HCT116 (cell line): ENCODE measurements around the gene FNBP1. TPM values are rescaled to one million over a fixed set of nuclear protein-coding genes. Genes with fewer than 3 reads are reported as not detected.

Source experiments
- ATAC-seq: fragments of 200-7000 bp; cut with Tn5 transposase; 2 replicates; pipeline ENCODE4 v1.9.1; 2020; ENCODE audit warnings: mild to moderate bottlenecking, moderate library complexity
- BruUV-seq: library from RNA; stranded (reverse); fragments of 400-500 nt; replicated peaks from 2 replicates; lab custom pipeline; 2021; lab: Mats Ljungman, UMichigan
- CTCF ChIA-PET: fragments of 300-600 bp; sonication (Branson Sonifier 250); formaldehyde crosslinking; loops from one replicate; lab custom pipeline; 2021; ENCODE audit warnings: antibody characterized with exemption; lab: Charles Lee
- POLR2A ChIA-PET: fragments of 300-600, 350-600 bp; sonication (Branson Sonifier 250); formaldehyde crosslinking; loops from one replicate; lab custom pipeline; 2021; ENCODE audit warnings: antibody characterized with exemption; lab: Charles Lee
- RAD21 ChIA-PET, 2 experiments: fragments of 300-600 bp; sonication (Branson Sonifier 250); formaldehyde crosslinking; loops; one replicate each; lab custom pipeline; 2023; ENCODE audit warnings: low total read pairs in 2 of 2; ENCODE audit not compliant: uncharacterized antibody in 2 of 2, unreplicated experiment in 2 of 2, low non-redundant PET in 1 of 2; lab: Charles Lee
- DNase-seq: peaks from one replicate; pipeline ENCODE4 v3.0.0-alpha.2; 2010; ENCODE audit warnings: low read depth, low spot score
- H2AFZ ChIP-seq: fragments of 200-600 bp; shearing (Covaris generic), sonication (generic); 2 replicates; pipeline ENCODE4 v1.6.1; 2017; ENCODE audit warnings: low read depth, mixed run types, mixed read lengths, antibody characterized with exemption, low read length; ENCODE audit not compliant: poor library complexity, severe bottlenecking
- H3K27ac ChIP-seq: 2 replicates; pipeline ENCODE4 v1.5.1; 2012; ENCODE audit warnings: low read depth, low read length
- H3K27me3 ChIP-seq: fragments of 200-600 bp; sonication (generic); 2 replicates; pipeline ENCODE4 v1.6.1; 2016; ENCODE audit warnings: mixed run types, low read length, mixed read lengths; ENCODE audit not compliant: insufficient read depth
- H3K36me3 ChIP-seq, 2 experiments: fragments of 200-500 bp in 1 of 2; fragments of 200-600 bp in 1 of 2; sonication (Bioruptor generic) in 1 of 2; sonication (generic) in 1 of 2; 2 replicates each; pipeline versions ENCODE4 v1.5.1 to v1.6.1; 2014 to 2016; ENCODE audit warnings: low read length in 2 of 2, inconsistent platforms in 1 of 2, mixed read lengths in 1 of 2, mixed run types in 1 of 2; ENCODE audit not compliant: insufficient read depth in 2 of 2, control insufficient read depth in 1 of 2
- H3K4me1 ChIP-seq, 2 experiments: fragments of 200-600 bp in 1 of 2; sonication (generic) in 1 of 2; 2 replicates each; pipeline versions ENCODE4 v1.5.1 to v1.6.1; 2012 to 2017; ENCODE audit warnings: low read length in 2 of 2, inconsistent platforms in 1 of 2, mild to moderate bottlenecking in 1 of 2, mixed read lengths in 1 of 2, mixed run types in 1 of 2, moderate library complexity in 1 of 2; ENCODE audit not compliant: insufficient read depth in 2 of 2, control insufficient read depth in 1 of 2
- H3K4me2 ChIP-seq: fragments of 200-600 bp; sonication (generic); 2 replicates; pipeline ENCODE4 v1.6.1; 2017; ENCODE audit warnings: mixed run types, low read length, mixed read lengths
- H3K4me3 ChIP-seq, 2 experiments: fragments of 200-600 bp in 1 of 2; sonication (generic) in 1 of 2; replicated peaks in 1 of 2; 2 replicates each; pipeline ENCODE4 v1.5.1; 2011 to 2016; ENCODE audit warnings: low read length in 2 of 2, control low read depth in 1 of 2, low read depth in 1 of 2, mild to moderate bottlenecking in 1 of 2, mixed read lengths in 1 of 2, mixed run types in 1 of 2
- H3K79me2 ChIP-seq: fragments of 200-600 bp; sonication (generic); 2 replicates; pipeline ENCODE4 v1.6.1; 2017; ENCODE audit warnings: mild to moderate bottlenecking, mixed run types, low read length, moderate library complexity, mixed read lengths; ENCODE audit not compliant: insufficient read depth
- H3K9ac ChIP-seq: fragments of 200-600 bp; sonication (generic); 2 replicates; pipeline ENCODE4 v1.6.1; 2016; ENCODE audit warnings: low read length, mixed read lengths
- H3K9me2 ChIP-seq: fragments of 200-600 bp; sonication (generic), shearing (Covaris generic); 2 replicates; pipeline ENCODE4 v1.6.1; 2017; ENCODE audit warnings: mixed run types, mild to moderate bottlenecking, moderate library complexity; ENCODE audit not compliant: insufficient read depth
- H3K9me3 ChIP-seq, 2 experiments: fragments of 200-500 bp in 1 of 2; fragments of 200-600 bp in 1 of 2; sonication (Bioruptor generic) in 1 of 2; sonication (generic) in 1 of 2; 2 replicates each; pipeline ENCODE4 v1.6.1; 2014 to 2017; ENCODE audit warnings: low read length in 2 of 2, mixed read lengths in 2 of 2, inconsistent platforms in 1 of 2, low read depth in 1 of 2, mild to moderate bottlenecking in 1 of 2, mixed run types in 1 of 2, moderate library complexity in 1 of 2; ENCODE audit not compliant: control insufficient read depth in 1 of 2, insufficient read depth in 1 of 2
- H4K20me1 ChIP-seq: fragments of 200-600 bp; sonication (generic), shearing (Covaris generic); 2 replicates; pipeline ENCODE4 v1.6.1; 2017; ENCODE audit warnings: mixed run types, mild to moderate bottlenecking, moderate library complexity; ENCODE audit not compliant: insufficient read depth
- CBX3 ChIP-seq: IDR thresholded peaks from 2 replicates; pipeline ENCODE4 v1.6.1; 2012; ENCODE audit warnings: low read depth
- CEBPB ChIP-seq: IDR thresholded peaks from 2 replicates; pipeline ENCODE4 v1.6.1; 2012; ENCODE audit warnings: low read depth
- EGR1 ChIP-seq: IDR thresholded peaks from 2 replicates; pipeline ENCODE4 v1.6.1; 2012; ENCODE audit warnings: low read depth
- ELF1 ChIP-seq: IDR thresholded peaks from 2 replicates; pipeline ENCODE4 v1.6.1; 2012; ENCODE audit warnings: low read depth, borderline replicate concordance
- EZH2 ChIP-seq: fragments of 200-600 bp; sonication (generic); IDR thresholded peaks from 2 replicates; pipeline ENCODE4 v1.6.1; 2017; ENCODE audit warnings: antibody characterized with exemption, mixed run types
- EZH2phosphoT487 ChIP-seq: fragments of 200-600 bp; IDR thresholded peaks from 2 replicates; pipeline ENCODE4 v1.6.1; 2018; ENCODE audit warnings: antibody characterized with exemption, borderline replicate concordance
- JUND ChIP-seq: IDR thresholded peaks from 2 replicates; pipeline ENCODE4 v1.6.1; 2012
- MAX ChIP-seq: IDR thresholded peaks from 2 replicates; pipeline ENCODE4 v1.6.1; 2012
- POLR2AphosphoS5 ChIP-seq: IDR thresholded peaks from 2 replicates; pipeline ENCODE4 v1.6.1; 2011; ENCODE audit warnings: mild to moderate bottlenecking, low read depth, low read length, moderate library complexity
- SP1 ChIP-seq: IDR thresholded peaks from 2 replicates; pipeline ENCODE4 v1.6.1; 2012; ENCODE audit warnings: low read depth
- SRF ChIP-seq: IDR thresholded peaks from 2 replicates; pipeline ENCODE4 v1.6.1; 2012; ENCODE audit warnings: low read depth
- TCF7L2 ChIP-seq: IDR thresholded peaks from 2 replicates; pipeline ENCODE4 v1.7.0; 2011; ENCODE audit warnings: borderline replicate concordance, inconsistent platforms; ENCODE audit not compliant: insufficient read depth, insufficient read length; ENCODE audit errors: extremely low read depth
- YY1 ChIP-seq: IDR thresholded peaks from 2 replicates; pipeline ENCODE4 v1.6.1; 2011; ENCODE audit warnings: low read length, low read depth, moderate library complexity, mild to moderate bottlenecking; ENCODE audit not compliant: insufficient replicate concordance; ENCODE audit errors: extremely low read depth
- ZFX ChIP-seq: fragments of 450-650 bp; IDR thresholded peaks from 2 replicates; pipeline ENCODE4 v1.6.1; 2017
- intact Hi-C: fragments of 100-400 bp; cut with micrococcal nuclease; formaldehyde crosslinking; loops from 2 replicates; pipeline ENCODE4 v1.10.0; 2022
- total RNA-seq: library from RNA; stranded (reverse); gene quantifications from one replicate; pipeline ENCODE4 v1.2.1, GENCODE V29; 2021; ENCODE audit not compliant: unreplicated experiment
- TF ChIP-seq, protein P1 (sequence below): IDR thresholded peaks from 2 replicates; pipeline ENCODE4 v1.6.1; 2012
- TF ChIP-seq, protein P2 (sequence below), 3 experiments: fragments of 200-600 bp in 1 of 3; sonication (generic) in 1 of 3; IDR thresholded peaks in 2 of 3; conservative IDR thresholded peaks in 1 of 3; 2 replicates each; pipeline ENCODE4 v1.5.1; 2012 to 2017; ENCODE audit warnings: low read depth in 2 of 3, low read length in 2 of 3, antibody characterized with exemption in 1 of 3, borderline replicate concordance in 1 of 3, control low read depth in 1 of 3, mild to moderate bottlenecking in 1 of 3, mixed read lengths in 1 of 3, mixed run types in 1 of 3, moderate library complexity in 1 of 3; ENCODE audit not compliant: insufficient read depth in 1 of 3

The FNBP1 gene
- total RNA-seq, 1 experiment from 2014 or later, result 25.0 TPM

DNA sequence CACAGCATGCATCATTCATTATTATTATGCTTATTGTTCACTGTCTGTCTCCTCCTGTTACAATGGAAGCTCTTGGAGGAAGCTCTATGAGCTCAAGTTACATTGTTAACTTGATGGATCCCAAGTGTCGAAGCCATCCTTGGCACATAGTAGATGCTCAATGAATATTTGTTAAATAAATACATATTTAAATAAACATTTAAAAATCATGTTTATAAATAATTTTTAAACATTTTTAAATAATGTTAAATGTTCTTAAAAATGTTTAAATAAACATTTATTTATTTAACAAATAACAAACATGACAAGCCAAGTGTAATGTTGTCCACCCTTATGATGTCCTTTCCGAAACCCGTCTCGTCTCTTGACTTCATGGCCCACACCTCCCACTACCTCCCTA, 138.3 kb downstream of the FNBP1 start:
- ChIA-PET CTCF (no interaction called here), RAD21 (no interaction called here)

More for the DNA sequence above, 138.3 kb downstream of the FNBP1 start:
- H4K20me1 ChIP-seq, result no peaks in the 10 kb centered on the region
- TF ChIP-seq JUND, result no peak
- TF ChIP-seq, protein P1, sequence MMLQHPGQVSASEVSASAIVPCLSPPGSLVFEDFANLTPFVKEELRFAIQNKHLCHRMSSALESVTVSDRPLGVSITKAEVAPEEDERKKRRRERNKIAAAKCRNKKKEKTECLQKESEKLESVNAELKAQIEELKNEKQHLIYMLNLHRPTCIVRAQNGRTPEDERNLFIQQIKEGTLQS, result no peak
- TF ChIP-seq CEBPB, result no peak
- TF ChIP-seq POLR2AphosphoS5, result no peak
- TF ChIP-seq ZFX, result no peak
- no peak for TF ChIP-seq EZH2phosphoT487
- no peak for TF ChIP-seq YY1
- no peak for TF ChIP-seq SP1
- no peak for TF ChIP-seq EZH2
- TF ChIP-seq, protein P2, sequence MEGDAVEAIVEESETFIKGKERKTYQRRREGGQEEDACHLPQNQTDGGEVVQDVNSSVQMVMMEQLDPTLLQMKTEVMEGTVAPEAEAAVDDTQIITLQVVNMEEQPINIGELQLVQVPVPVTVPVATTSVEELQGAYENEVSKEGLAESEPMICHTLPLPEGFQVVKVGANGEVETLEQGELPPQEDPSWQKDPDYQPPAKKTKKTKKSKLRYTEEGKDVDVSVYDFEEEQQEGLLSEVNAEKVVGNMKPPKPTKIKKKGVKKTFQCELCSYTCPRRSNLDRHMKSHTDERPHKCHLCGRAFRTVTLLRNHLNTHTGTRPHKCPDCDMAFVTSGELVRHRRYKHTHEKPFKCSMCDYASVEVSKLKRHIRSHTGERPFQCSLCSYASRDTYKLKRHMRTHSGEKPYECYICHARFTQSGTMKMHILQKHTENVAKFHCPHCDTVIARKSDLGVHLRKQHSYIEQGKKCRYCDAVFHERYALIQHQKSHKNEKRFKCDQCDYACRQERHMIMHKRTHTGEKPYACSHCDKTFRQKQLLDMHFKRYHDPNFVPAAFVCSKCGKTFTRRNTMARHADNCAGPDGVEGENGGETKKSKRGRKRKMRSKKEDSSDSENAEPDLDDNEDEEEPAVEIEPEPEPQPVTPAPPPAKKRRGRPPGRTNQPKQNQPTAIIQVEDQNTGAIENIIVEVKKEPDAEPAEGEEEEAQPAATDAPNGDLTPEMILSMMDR (IDR thresholded peaks at IDR 0.05 in 2 of 3, conservative IDR thresholded peaks at IDR 0.05 in 1 of 3; ENCODE audit: borderline replicate concordance in 1 of 3, insufficient read depth in 1 of 3, low read depth in 2 of 3, low read length in 2 of 3), result no peak
- no peak for TF ChIP-seq SRF
- no peak for TF ChIP-seq TCF7L2
- no peak for TF ChIP-seq ELF1
- TF ChIP-seq EGR1, result no peak
- no peak for TF ChIP-seq MAX
- TF ChIP-seq CBX3, result no peak
- TF ChIP-seq, all 23 proteins: peak for 0
- no TSS peak for BruUV-seq
- Histone ChIP-seq H3K27ac (no peak overlapping the region), H3K79me2 (no peaks in the 10 kb centered on the region), H3K36me3 (no peaks in the 10 kb centered on the region; a peak in 1 of 4 replicates), H2AFZ (no peak overlapping the region), H3K9ac (no peak overlapping the region), H3K9me2 (no peaks in the 10 kb centered on the region), H3K4me3 (no peak overlapping the region), H3K9me3 (no peaks in the 10 kb centered on the region), H3K4me1 (peaks cover 1 to 9% of the 10 kb centered on the region in 2 experiments), H3K4me2 (no peak overlapping the region), H3K27me3 (no peaks in the 10 kb centered on the region)
- ATAC-seq (no peak), DNase-seq (no peak)
- intact Hi-C loops, result no loop called here
- POLR2A ChIA-PET, result no interaction called here
